Breast epithelium (tissue), 4 donors: ENCODE data around the gene MRFAP1. TPM values are rescaled to one million over a fixed set of nuclear protein-coding genes. Genes with fewer than 3 reads are reported as not detected.

Experiments
- DNase-seq, 2 donors: peaks; one replicate each; pipeline ENCODE4 v3.0.0-alpha.2; 2019; ENCODE audit warnings: low spot score in 2 of 2
- H3K27ac ChIP-seq, 2 donors: fragments of 200-600 bp; sonication (generic) in 1 of 2; one replicate each; pipeline ENCODE4 v1.5.1; 2016 to 2019; ENCODE audit warnings: mild to moderate bottlenecking in 1 of 2
- H3K27me3 ChIP-seq, 2 donors: fragments of 200-600 bp; sonication (generic) in 1 of 2; one replicate each; pipeline versions ENCODE4 v1.5.1 to v1.6.0; 2017 to 2019; ENCODE audit warnings: control low read depth in 1 of 2, mild to moderate bottlenecking in 1 of 2
- H3K36me3 ChIP-seq: fragments of 200-600 bp; one replicate; pipeline ENCODE4 v1.5.1; 2019
- H3K4me1 ChIP-seq, 2 donors: fragments of 200-600 bp; sonication (generic); one replicate each; pipeline ENCODE4 v1.5.1; 2016 to 2019; ENCODE audit warnings: control low read depth in 1 of 2
- H3K4me3 ChIP-seq, 3 donors: fragments of 200-600 bp; sonication (generic); 1 replicate in 2 of 3; 2 replicates in 1 of 3; pipeline ENCODE4 v1.5.1; 2016 to 2019; ENCODE audit warnings: mild to moderate bottlenecking in 3 of 3, moderate library complexity in 2 of 3
- H3K9me3 ChIP-seq, 2 donors: fragments of 200-600 bp; sonication (generic) in 1 of 2; one replicate each; pipeline ENCODE4 v1.5.1; 2016 to 2019; ENCODE audit warnings: control low read depth in 1 of 2
- POLR2A ChIP-seq: fragments of 450-650 bp; IDR thresholded peaks from one replicate; pipeline ENCODE4 v1.6.1; 2016; ENCODE audit warnings: antibody characterized with exemption, mild to moderate bottlenecking, moderate library complexity
- POLR2AphosphoS5 ChIP-seq, 3 donors: sonication (generic); formaldehyde crosslinking; IDR thresholded peaks; one replicate each; pipeline ENCODE4 v1.6.1; 2017; ENCODE audit warnings: antibody characterized with exemption in 3 of 3
- intact Hi-C: fragments of 100-400 bp; cut with DNase I; formaldehyde crosslinking; loops from one replicate; pipeline ENCODE4 v1.15.1; 2023; ENCODE audit warnings: low total_unique reads
- total RNA-seq, 3 donors: library from RNA; depleted of rRNA; stranded (reverse); fragments of >200 nt; gene quantifications; one replicate each; pipeline ENCODE4 v1.1.0, GENCODE V29; 2016
- TF ChIP-seq, protein P1 (sequence below), 3 donors: fragments of 450-650 bp; IDR thresholded peaks; one replicate each; pipeline ENCODE4 v1.5.1; 2016 to 2017; ENCODE audit warnings: antibody characterized with exemption in 3 of 3, mild to moderate bottlenecking in 3 of 3, moderate library complexity in 3 of 3

MRFAP1 gene
- total RNA-seq, 3 donors from 2014 or later: 119 to 172 (median 142) TPM

DNA sequence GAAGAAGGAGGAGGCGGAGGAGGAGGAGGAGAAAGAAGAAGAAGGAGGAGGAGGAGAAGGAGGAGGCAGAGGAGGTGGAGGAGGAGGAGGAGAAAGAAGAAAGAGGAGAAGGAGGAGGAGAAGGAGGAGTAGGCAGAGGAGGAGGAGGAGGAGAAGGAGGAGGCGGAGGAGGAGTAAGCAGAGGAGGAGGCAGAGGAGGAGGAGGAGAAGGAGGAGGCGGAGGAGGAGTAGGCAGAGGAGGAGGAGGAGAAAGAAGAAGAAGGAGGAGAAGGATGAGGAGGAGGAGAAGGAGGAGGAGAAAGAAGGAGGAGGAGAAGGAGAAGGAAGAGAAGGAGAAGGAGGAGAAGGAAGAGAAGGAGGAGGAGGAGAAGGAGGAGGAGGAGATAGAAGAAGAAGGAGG is 19.9 kb downstream of the MRFAP1 start:
- TF ChIP-seq, protein P1, sequence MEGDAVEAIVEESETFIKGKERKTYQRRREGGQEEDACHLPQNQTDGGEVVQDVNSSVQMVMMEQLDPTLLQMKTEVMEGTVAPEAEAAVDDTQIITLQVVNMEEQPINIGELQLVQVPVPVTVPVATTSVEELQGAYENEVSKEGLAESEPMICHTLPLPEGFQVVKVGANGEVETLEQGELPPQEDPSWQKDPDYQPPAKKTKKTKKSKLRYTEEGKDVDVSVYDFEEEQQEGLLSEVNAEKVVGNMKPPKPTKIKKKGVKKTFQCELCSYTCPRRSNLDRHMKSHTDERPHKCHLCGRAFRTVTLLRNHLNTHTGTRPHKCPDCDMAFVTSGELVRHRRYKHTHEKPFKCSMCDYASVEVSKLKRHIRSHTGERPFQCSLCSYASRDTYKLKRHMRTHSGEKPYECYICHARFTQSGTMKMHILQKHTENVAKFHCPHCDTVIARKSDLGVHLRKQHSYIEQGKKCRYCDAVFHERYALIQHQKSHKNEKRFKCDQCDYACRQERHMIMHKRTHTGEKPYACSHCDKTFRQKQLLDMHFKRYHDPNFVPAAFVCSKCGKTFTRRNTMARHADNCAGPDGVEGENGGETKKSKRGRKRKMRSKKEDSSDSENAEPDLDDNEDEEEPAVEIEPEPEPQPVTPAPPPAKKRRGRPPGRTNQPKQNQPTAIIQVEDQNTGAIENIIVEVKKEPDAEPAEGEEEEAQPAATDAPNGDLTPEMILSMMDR (IDR thresholded peaks at IDR 0.05): no peak
- TF ChIP-seq POLR2A (no peak), POLR2AphosphoS5 (IDR thresholded peaks at IDR 0.05) (no peak)
- no peak for DNase-seq
- Histone ChIP-seq H3K4me3 (no peak overlapping the region), H3K36me3 (no peaks in the 10 kb centered on the region), H3K27me3 (no peaks in the 10 kb centered on the region), H3K9me3 (no peaks in the 10 kb centered on the region), H3K27ac (no peak overlapping the region), H3K4me1 (no peaks in the 10 kb centered on the region)
- intact Hi-C loops: no loop called here

DNA sequence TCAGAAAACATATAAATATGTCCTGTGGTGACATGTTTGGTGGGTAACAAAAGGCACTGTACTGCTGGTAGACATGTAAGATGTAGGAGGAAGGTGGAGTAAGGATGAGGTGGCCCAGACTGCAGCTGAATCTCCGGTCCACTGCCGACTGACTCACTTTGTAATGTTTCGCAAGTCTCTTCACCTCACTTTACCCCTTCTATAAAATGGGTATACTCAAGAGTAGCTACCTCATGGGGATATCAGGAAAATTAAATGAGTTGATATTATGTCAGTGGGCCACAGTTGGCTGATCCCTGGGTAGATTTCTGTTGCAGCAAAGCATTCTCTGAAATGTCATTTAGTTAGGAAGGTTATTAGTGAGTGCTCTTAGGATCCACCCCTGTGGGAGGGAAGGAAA is 22.1 kb downstream of the MRFAP1 start:
- intact Hi-C loops: no loop called here
- no peaks in the 10 kb centered on the region for H3K36me3 ChIP-seq
- no peaks in the 10 kb centered on the region for H3K4me1 ChIP-seq
- no peaks in the 10 kb centered on the region for H3K9me3 ChIP-seq
- no peak overlapping the region for H3K27ac ChIP-seq
- TF ChIP-seq, protein P1 (IDR thresholded peaks at IDR 0.05): no peak
- TF ChIP-seq POLR2A (no peak), POLR2AphosphoS5 (IDR thresholded peaks at IDR 0.05) (no peak)
- H3K27me3 ChIP-seq: no peaks in the 10 kb centered on the region
- H3K4me3 ChIP-seq: no peak overlapping the region
- DNase-seq: no peak

DNA sequence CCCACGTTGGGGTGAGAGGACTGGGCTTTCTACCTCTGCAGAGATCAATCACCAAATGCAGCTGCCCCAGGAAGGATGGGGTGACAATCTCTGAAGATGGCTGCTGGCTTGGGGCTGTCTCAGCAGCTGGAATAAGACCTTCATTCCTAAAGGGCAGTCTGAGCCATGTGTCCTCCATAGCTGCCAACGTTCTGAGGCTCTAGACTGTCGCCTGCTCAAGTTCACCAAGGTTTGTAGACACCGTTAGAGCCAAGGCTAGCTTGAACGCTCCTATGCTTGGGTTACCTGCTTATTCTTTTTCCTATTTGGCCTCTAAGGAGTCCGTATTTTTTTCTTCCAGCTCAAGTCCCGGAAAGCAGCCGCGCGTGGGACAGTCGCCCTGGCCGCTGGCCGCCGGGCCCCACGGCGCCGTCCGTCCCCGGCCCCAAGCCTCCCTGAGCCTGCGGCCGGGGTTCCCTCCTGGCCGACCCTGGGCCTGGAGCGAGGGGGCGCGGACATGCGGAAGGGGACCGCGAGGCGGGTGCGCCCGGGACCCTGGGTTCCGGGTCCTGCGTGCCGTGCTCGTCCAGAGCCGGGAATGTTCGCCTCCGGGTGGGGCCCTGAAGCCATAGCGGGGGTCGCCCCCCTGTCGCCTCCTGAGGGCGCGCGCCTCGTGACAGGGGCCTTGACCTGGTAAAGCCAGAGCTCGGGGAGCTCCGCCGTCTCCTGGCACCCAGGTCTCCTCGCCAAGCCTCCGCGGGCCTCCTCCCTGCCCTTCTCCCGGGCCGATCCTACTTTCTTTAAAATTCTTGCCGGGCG is 23.3 kb downstream of the MRFAP1 start:
- intact Hi-C loops: loop anchor here (1.0 kb wide), 1 partner anchor 22 kb away; no protein-coding TSS in a partner anchor
- H3K36me3 ChIP-seq: no peaks in the 10 kb centered on the region
- no peaks in the 10 kb centered on the region for H3K4me1 ChIP-seq
- no peaks in the 10 kb centered on the region for H3K9me3 ChIP-seq
- no peak for DNase-seq
- H3K27ac ChIP-seq: no peak overlapping the region
- no peaks in the 10 kb centered on the region for H3K27me3 ChIP-seq
- TF ChIP-seq POLR2AphosphoS5 (IDR thresholded peaks at IDR 0.05): no peak
- peak overlapping the region; percentile 35 to 64 (median 37) for H3K4me3 ChIP-seq

DNA sequence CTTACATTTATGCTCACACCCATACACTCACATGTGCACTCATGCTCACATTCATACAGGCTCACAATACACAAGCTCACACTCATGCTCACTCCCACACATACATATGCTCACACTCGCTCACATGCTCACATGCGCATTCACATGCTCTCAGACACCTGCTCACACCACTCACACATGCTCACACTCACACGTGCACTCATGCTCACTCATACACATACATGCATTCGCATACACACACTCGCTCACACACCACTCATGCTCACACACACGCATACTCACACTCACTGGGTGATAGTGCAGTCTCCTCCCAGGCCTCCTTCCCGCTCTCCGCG is 24.8 kb downstream of the MRFAP1 start:
- intact Hi-C loops: loop anchor here (5.0 kb wide), 1 partner anchor 643 kb away; no protein-coding TSS in a partner anchor
- no peak overlapping the region for H3K4me3 ChIP-seq
- no peak for TF ChIP-seq POLR2A
- TF ChIP-seq POLR2AphosphoS5 (IDR thresholded peaks at IDR 0.05): no peak
- TF ChIP-seq, protein P1 (IDR thresholded peaks at IDR 0.05): no peak
- H3K27ac ChIP-seq: no peak overlapping the region
- no peaks in the 10 kb centered on the region for H3K9me3 ChIP-seq
- no peaks in the 10 kb centered on the region for H3K27me3 ChIP-seq
- H3K36me3 ChIP-seq: no peaks in the 10 kb centered on the region
- DNase-seq: no peak
- H3K4me1 ChIP-seq: no peaks in the 10 kb centered on the region

DNA sequence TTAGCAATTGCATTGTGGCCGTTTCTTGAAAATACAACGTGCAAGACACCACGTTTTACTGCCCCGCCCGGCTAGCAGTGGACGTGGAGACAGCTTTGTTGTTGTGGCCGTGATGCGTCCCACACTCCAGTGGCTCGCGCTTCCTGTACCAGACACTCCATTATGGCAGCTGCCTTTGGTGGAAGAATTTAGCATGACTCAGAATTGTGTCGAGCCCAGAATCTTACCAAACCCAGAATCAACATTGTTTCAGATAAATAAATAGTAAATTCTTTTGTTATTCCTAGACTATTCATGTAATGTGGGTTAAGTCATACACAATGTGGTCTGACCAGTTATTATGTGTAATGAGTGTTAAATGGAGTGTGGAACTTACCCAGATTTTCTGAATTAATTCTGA is 27.9 kb downstream of the MRFAP1 start:
- Histone ChIP-seq H3K27ac (no peak overlapping the region), H3K36me3 (no peaks in the 10 kb centered on the region), H3K4me1 (no peaks in the 10 kb centered on the region), H3K4me3 (no peak overlapping the region), H3K27me3 (no peaks in the 10 kb centered on the region), H3K9me3 (no peaks in the 10 kb centered on the region)
- intact Hi-C loops: loop anchor here (5.0 kb wide), 1 partner anchor 646 kb away; no protein-coding TSS in a partner anchor
- TF ChIP-seq POLR2A: no peak
- TF ChIP-seq POLR2AphosphoS5 (IDR thresholded peaks at IDR 0.05): no peak
- TF ChIP-seq, protein P1 (IDR thresholded peaks at IDR 0.05): no peak
- DNase-seq: no peak
